Measurements from ENCODE around the gene GLO1. TPM values are rescaled to one million over a fixed set of nuclear protein-coding genes. Genes with fewer than 3 reads are reported as not detected.

The GLO1 gene
- polyA plus RNA-seq (ENCODE audit: insufficient read length) = 165 TPM
- long read RNA-seq, donor 1, transcript GLO1-201 (6 exons, 2,012 nt) = major isoform, 54 of 65 reads
- long read RNA-seq, donor 1, partial matches to known transcripts = 10 of 65 reads
- long read RNA-seq, donor 1, other reads (novel, unspliced or antisense) = 0 of 65 reads
- long read RNA-seq, donor 2, transcript GLO1-201 (6 exons, 2,012 nt) = major isoform, 50 of 52 reads
- long read RNA-seq, donor 2, partial matches to known transcripts = 0 of 52 reads
- long read RNA-seq, donor 2, other reads (novel, unspliced or antisense) = 0 of 52 reads
- long read RNA-seq, donor 3, transcript GLO1-201 (6 exons, 2,012 nt) = major isoform, 36 of 44 reads
- long read RNA-seq, donor 3, partial matches to known transcripts = 6 of 44 reads
- long read RNA-seq, donor 3, other reads (novel, unspliced or antisense) = 0 of 44 reads
- long read RNA-seq, donor 4, partial matches to known transcripts = 0 of 2 reads
- long read RNA-seq, donor 4, other reads (novel, unspliced or antisense) = 0 of 2 reads
- long read RNA-seq, donor 5, transcript GLO1-201 (6 exons, 2,012 nt) = major isoform, 83 of 84 reads
- long read RNA-seq, donor 5, partial matches to known transcripts = 0 of 84 reads
- long read RNA-seq, donor 5, other reads (novel, unspliced or antisense) = 0 of 84 reads
- long read RNA-seq, donor 6, transcript GLO1-201 (6 exons, 2,012 nt) = major isoform, 43 of 124 reads
- long read RNA-seq, donor 6, partial matches to known transcripts = 79 of 124 reads
- long read RNA-seq, donor 6, other reads (novel, unspliced or antisense) = 0 of 124 reads
- long read RNA-seq, donor 7, transcript GLO1-201 (6 exons, 2,012 nt) = major isoform, 90 of 106 reads
- long read RNA-seq, donor 7, partial matches to known transcripts = 15 of 106 reads
- long read RNA-seq, donor 7, other reads (novel, unspliced or antisense) = 0 of 106 reads
- long read RNA-seq, donor 8, transcript GLO1-201 (6 exons, 2,012 nt) = major isoform, 28 of 28 reads
- long read RNA-seq, donor 8, partial matches to known transcripts = 0 of 28 reads
- long read RNA-seq, donor 8, other reads (novel, unspliced or antisense) = 0 of 28 reads

GRCh38 chr6:38702558-38703397, at the start of gene GLO1:
GLO1 (minus strand) TSS chr6:38703145; CDS start chr6:38703054, 91 bp downstream.
- DNase-seq = peak; percentile 98

- no peak for DNase-seq
Observed at GRCh38 chr6:38750968-38751615, 48.1 kb upstream of the GLO1 start.

- no peak for DNase-seq
Observed at GRCh38 chr6:38749473-38749872, 46.5 kb upstream of the GLO1 start.

GRCh38 chr6:38739532-38739931, 36.6 kb upstream of the GLO1 start:
- DNase-seq = no peak

GRCh38 chr6:38738261-38738660, 35.3 kb upstream of the GLO1 start:
- no peak for DNase-seq

- DNase-seq = no peak
Observed at GRCh38 chr6:38736951-38737350, 34.0 kb upstream of the GLO1 start.

- no peak for DNase-seq
Observed at GRCh38 chr6:38730140-38730862, 27.4 kb upstream of the GLO1 start.

GRCh38 chr6:38728203-38728602, 25.3 kb upstream of the GLO1 start:
- DNase-seq = no peak

GRCh38 chr6:38725414-38726183, 22.7 kb upstream of the GLO1 start:
- no peak for DNase-seq

GRCh38 chr6:38724343-38724742, 21.4 kb upstream of the GLO1 start:
- DNase-seq = no peak

GRCh38 chr6:38723783-38724182, 20.8 kb upstream of the GLO1 start:
- no peak for DNase-seq

- no peak for DNase-seq
Observed at GRCh38 chr6:38722727-38723334, 19.9 kb upstream of the GLO1 start.

- DNase-seq = no peak
Observed at GRCh38 chr6:38722038-38722437, 19.1 kb upstream of the GLO1 start.

- DNase-seq = no peak
Observed at GRCh38 chr6:38720295-38720694, 17.4 kb upstream of the GLO1 start.

- DNase-seq = no peak
Observed at GRCh38 chr6:38719358-38719757, 16.4 kb upstream of the GLO1 start.

- no peak for DNase-seq
Observed at GRCh38 chr6:38716825-38717224, 13.9 kb upstream of the GLO1 start.

- no peak for DNase-seq
Observed at GRCh38 chr6:38715016-38715689, 12.2 kb upstream of the GLO1 start, which contains the start of gene DNAH8. DNAH8 (plus strand) TSS chr6:38715311; CDS start chr6:38722810, 7,499 bp downstream.

- no peak for DNase-seq
Observed at GRCh38 chr6:38714239-38715015, 11.5 kb upstream of the GLO1 start.
